Measurements from ENCODE around the gene CC2D2A.

GRCh38 chr4:15547392-15547791 lies 77.7 kb downstream of the CC2D2A start:
- TF ChIP-seq POLR2AphosphoS5 (IDR thresholded peaks at IDR 0.05; ENCODE audit: low read depth, low read length) (no peak), SPI1 (IDR thresholded peaks at IDR 0.05; ENCODE audit: low read depth, low read length) (no peak)

All from GM12891 (cell line).